Measurements from ENCODE around the gene TMEM134. TPM values are rescaled to one million over a fixed set of nuclear protein-coding genes. Genes with fewer than 3 reads are reported as not detected.

Gene TMEM134
- total RNA-seq, 1 experiment from 2014 or later, result 52.2 TPM

GRCh38 chr11:67434395-67434881, 34.6 kb downstream of the TMEM134 start:
- H3K27ac Mint-ChIP-seq (ENCODE audit: unreplicated experiment), result no peak overlapping the region
- ChIA-PET POLR2A (no interaction called here), CTCF (no interaction called here)
- intact Hi-C loops (cut with micrococcal nuclease; ENCODE audit: unreplicated experiment), result no loop called here
- TF ChIP-seq, protein P1, sequence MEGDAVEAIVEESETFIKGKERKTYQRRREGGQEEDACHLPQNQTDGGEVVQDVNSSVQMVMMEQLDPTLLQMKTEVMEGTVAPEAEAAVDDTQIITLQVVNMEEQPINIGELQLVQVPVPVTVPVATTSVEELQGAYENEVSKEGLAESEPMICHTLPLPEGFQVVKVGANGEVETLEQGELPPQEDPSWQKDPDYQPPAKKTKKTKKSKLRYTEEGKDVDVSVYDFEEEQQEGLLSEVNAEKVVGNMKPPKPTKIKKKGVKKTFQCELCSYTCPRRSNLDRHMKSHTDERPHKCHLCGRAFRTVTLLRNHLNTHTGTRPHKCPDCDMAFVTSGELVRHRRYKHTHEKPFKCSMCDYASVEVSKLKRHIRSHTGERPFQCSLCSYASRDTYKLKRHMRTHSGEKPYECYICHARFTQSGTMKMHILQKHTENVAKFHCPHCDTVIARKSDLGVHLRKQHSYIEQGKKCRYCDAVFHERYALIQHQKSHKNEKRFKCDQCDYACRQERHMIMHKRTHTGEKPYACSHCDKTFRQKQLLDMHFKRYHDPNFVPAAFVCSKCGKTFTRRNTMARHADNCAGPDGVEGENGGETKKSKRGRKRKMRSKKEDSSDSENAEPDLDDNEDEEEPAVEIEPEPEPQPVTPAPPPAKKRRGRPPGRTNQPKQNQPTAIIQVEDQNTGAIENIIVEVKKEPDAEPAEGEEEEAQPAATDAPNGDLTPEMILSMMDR (IDR thresholded peaks at IDR 0.05; ENCODE audit: insufficient read depth in 1 of 2, low read depth in 1 of 2, low read length in 1 of 2, severe bottlenecking in 1 of 2, unreplicated experiment in 1 of 2), result no peak
- Histone ChIP-seq H3K9me3 (no peaks in the 10 kb centered on the region), H3K4me1 (peaks cover under 1% of the 10 kb centered on the region; the same call in 1 of the 2 replicates), H3K36me3 (ENCODE audit: control insufficient read depth, insufficient read depth, low read length) (peaks cover 17% of the 10 kb centered on the region), H3K4me3 (ENCODE audit: low read depth, low read length) (no peak overlapping the region), H3K27me3 (replicated peaks; ENCODE audit: control insufficient read depth, insufficient read depth, low read length) (no peaks in the 10 kb centered on the region)
- H3K4me1 Mint-ChIP-seq (ENCODE audit: low read depth, unreplicated experiment), result no peaks in the 10 kb centered on the region
- H3K36me3 Mint-ChIP-seq (ENCODE audit: insufficient read depth, unreplicated experiment), result peaks cover 77% of the 10 kb centered on the region
- H3K4me3 Mint-ChIP-seq (ENCODE audit: unreplicated experiment), result no peak overlapping the region
- H3K27me3 Mint-ChIP-seq (ENCODE audit: insufficient read depth, unreplicated experiment), result no peaks in the 10 kb centered on the region
- no peaks in the 10 kb centered on the region for H3K9me3 Mint-ChIP-seq (ENCODE audit: unreplicated experiment)
- no TSS peak for BruUV-seq (replicated peaks)
- DNase-seq, result no peak

GRCh38 chr11:67433536-67434394, 35.3 kb downstream of the TMEM134 start:
- H3K4me1 ChIP-seq, result peaks cover 4% of the 10 kb centered on the region; the same call in 1 of the 2 replicates
- H3K36me3 ChIP-seq (ENCODE audit: control insufficient read depth, insufficient read depth, low read length), result peaks cover 17% of the 10 kb centered on the region
- DNase-seq, result no peak
- CTCF ChIA-PET, result no interaction called here
- H3K4me3 ChIP-seq (ENCODE audit: low read depth, low read length), result no peak overlapping the region
- no peaks in the 10 kb centered on the region for H3K9me3 ChIP-seq
- Mint-ChIP-seq H3K27me3 (ENCODE audit: insufficient read depth, unreplicated experiment) (no peaks in the 10 kb centered on the region), H3K4me3 (ENCODE audit: unreplicated experiment) (no peak overlapping the region), H3K9me3 (ENCODE audit: unreplicated experiment) (no peaks in the 10 kb centered on the region), H3K4me1 (ENCODE audit: low read depth, unreplicated experiment) (no peaks in the 10 kb centered on the region), H3K27ac (ENCODE audit: unreplicated experiment) (no peak overlapping the region), H3K36me3 (ENCODE audit: insufficient read depth, unreplicated experiment) (peaks cover 76% of the 10 kb centered on the region)
- no TSS peak for BruUV-seq (replicated peaks)
- POLR2A ChIA-PET, result interaction anchor here (0.6 kb wide), 1 partner anchor 32 kb away, joined by 6 read pairs; the partner anchor contains the start of gene PPP1CA
- intact Hi-C loops (cut with micrococcal nuclease; ENCODE audit: unreplicated experiment), result no loop called here
- H3K27me3 ChIP-seq (replicated peaks; ENCODE audit: control insufficient read depth, insufficient read depth, low read length), result no peaks in the 10 kb centered on the region
- TF ChIP-seq, protein P1 (IDR thresholded peaks at IDR 0.05; ENCODE audit: insufficient read depth in 1 of 2, low read depth in 1 of 2, low read length in 1 of 2, severe bottlenecking in 1 of 2, unreplicated experiment in 1 of 2), result no peak

DNA sequence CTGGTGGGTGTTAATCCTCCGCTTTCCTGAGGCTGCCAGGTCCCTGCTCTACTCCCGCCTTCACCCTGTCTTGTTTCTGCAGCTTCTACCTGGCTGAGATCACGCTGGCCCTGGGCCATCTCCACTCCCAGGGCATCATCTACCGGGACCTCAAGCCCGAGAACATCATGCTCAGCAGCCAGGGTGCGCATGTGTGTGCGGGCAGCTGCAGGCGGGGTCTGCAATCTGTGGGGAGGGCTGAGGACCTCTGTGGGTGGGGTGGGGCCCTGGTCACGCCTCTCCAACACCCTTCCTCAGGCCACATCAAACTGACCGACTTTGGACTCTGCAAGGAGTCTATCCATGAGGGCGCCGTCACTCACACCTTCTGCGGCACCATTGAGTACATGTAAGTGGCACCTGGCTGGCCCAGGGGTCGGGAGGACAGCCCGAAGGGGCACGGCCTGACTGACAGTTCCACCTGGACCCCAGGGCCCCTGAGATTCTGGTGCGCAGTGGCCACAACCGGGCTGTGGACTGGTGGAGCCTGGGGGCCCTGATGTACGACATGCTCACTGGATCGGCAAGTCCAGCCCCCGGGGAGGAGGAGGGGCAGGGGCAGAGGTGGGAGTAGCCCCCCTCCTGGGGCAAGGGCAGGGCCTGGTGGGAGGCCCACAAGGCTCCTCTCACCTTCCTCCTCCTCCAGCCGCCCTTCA, 36.2 kb downstream of the TMEM134 start:
- intact Hi-C loops (cut with micrococcal nuclease; ENCODE audit: unreplicated experiment), result no loop called here
- Mint-ChIP-seq H3K9me3 (ENCODE audit: unreplicated experiment) (no peaks in the 10 kb centered on the region), H3K27ac (ENCODE audit: unreplicated experiment) (no peak overlapping the region), H3K4me1 (ENCODE audit: low read depth, unreplicated experiment) (no peaks in the 10 kb centered on the region), H3K36me3 (ENCODE audit: insufficient read depth, unreplicated experiment) (peaks cover 76% of the 10 kb centered on the region), H3K27me3 (ENCODE audit: insufficient read depth, unreplicated experiment) (no peaks in the 10 kb centered on the region), H3K4me3 (ENCODE audit: unreplicated experiment) (no peak overlapping the region)
- Histone ChIP-seq H3K4me3 (ENCODE audit: low read depth, low read length) (no peak overlapping the region), H3K36me3 (ENCODE audit: control insufficient read depth, insufficient read depth, low read length) (peaks cover 17% of the 10 kb centered on the region), H3K27me3 (replicated peaks; ENCODE audit: control insufficient read depth, insufficient read depth, low read length) (no peaks in the 10 kb centered on the region), H3K9me3 (no peaks in the 10 kb centered on the region), H3K4me1 (peaks cover 4% of the 10 kb centered on the region; the same call in 1 of the 2 replicates)
- ChIA-PET POLR2A (no interaction called here), CTCF (no interaction called here)
- TF ChIP-seq, protein P1 (IDR thresholded peaks at IDR 0.05; ENCODE audit: insufficient read depth in 1 of 2, low read depth in 1 of 2, low read length in 1 of 2, severe bottlenecking in 1 of 2, unreplicated experiment in 1 of 2), result no peak
- DNase-seq, result no peak
- no TSS peak for BruUV-seq (replicated peaks)

All from Caco-2 (cell line).